Spinal cord (tissue), 10 donors: ENCODE data around the gene ANO1. TPM values are rescaled to one million over a fixed set of nuclear protein-coding genes. Genes with fewer than 3 reads are reported as not detected.

ENCODE experiments used
- DNase-seq, 6 donors: peaks; one replicate each; pipeline versions ENCODE4 v3.0.0 to v3.0.0-alpha.2; 2013 to 2015; ENCODE audit warnings: low spot score in 6 of 6, low read depth in 4 of 6
- H3K27ac ChIP-seq: one replicate; pipeline ENCODE4 v1.5.1; 2013; ENCODE audit warnings: low read depth, low read length, control low read depth
- H3K27me3 ChIP-seq: one replicate; pipeline ENCODE4 v1.6.1; 2013; ENCODE audit warnings: low read length; ENCODE audit not compliant: control insufficient read depth, insufficient read depth
- H3K36me3 ChIP-seq: one replicate; pipeline ENCODE4 v1.6.1; 2013; ENCODE audit warnings: low read length; ENCODE audit not compliant: control insufficient read depth, insufficient read depth
- H3K4me1 ChIP-seq: one replicate; pipeline ENCODE4 v1.6.1; 2013; ENCODE audit warnings: low read length; ENCODE audit not compliant: control insufficient read depth, insufficient read depth
- H3K4me3 ChIP-seq: one replicate; pipeline ENCODE4 v1.5.1; 2013; ENCODE audit warnings: low read depth, low read length, control low read depth
- H3K9me3 ChIP-seq: one replicate; pipeline ENCODE4 v1.6.1; 2013; ENCODE audit warnings: low read length; ENCODE audit not compliant: control insufficient read depth, insufficient read depth
- WGBS: methylation state at CpG from one replicate; pipeline ENCODE4 v1.1.5; 2013; ENCODE audit warnings: missing lambda C conversion rate; ENCODE audit not compliant: insufficient coverage; 5-methylcytosine and 5-hydroxymethylcytosine counted together
- polyA plus RNA-seq, 2 donors: library from polyadenylated mRNA; unstranded; fragments of 120-200 nt; gene quantifications; one replicate each; pipeline ENCODE4 v1.2.1, GENCODE V29; 2013; ENCODE audit not compliant: insufficient read length in 2 of 2
- total RNA-seq, 2 donors: library from RNA; depleted of rRNA in 1 of 2; stranded (reverse); fragments of 120-200 nt in 1 of 2; fragments of >200 nt in 1 of 2; gene quantifications; one replicate each; pipeline versions ENCODE4 v1.2.3 to v1.2.4, GENCODE V29; 2013 to 2014
- donor health status: healthy.

Gene ANO1
- total and polyA plus RNA-seq, 4 donors: 2.6 to 3.6 (median 2.8) TPM

DNA sequence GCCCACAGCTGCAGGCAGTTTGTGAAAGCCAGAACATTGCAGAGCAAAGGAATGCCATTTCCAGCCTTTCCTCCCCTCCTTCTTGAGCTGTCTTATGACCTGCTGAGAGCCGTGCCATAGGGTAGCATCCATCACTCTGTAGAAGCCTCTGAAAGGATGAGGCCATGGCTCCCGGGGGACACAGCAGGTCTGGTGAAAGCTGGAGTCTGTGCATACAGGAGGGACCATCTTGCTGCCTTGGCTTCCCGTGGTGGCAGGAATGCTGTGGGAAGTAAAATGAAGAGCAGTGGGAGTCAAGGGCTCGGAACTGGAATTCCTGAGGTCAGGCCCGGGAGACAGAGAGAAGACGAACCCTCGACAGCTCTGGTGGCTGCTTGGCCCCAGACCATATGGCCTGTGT is 30.9 kb downstream of the ANO1 start:
- Histone ChIP-seq H3K27ac (no peak overlapping the region), H3K9me3 (no peaks in the 10 kb centered on the region), H3K4me1 (peaks cover 66% of the 10 kb centered on the region), H3K36me3 (no peaks in the 10 kb centered on the region), H3K27me3 (peaks cover 5% of the 10 kb centered on the region), H3K4me3 (no peak overlapping the region)
- WGBS: 37% methylated on average over 7 of the region's 7 CpGs
- peak in 2 of 6 donors; percentile 39 to 60 for DNase-seq

GRCh38 chr11:70109903-70110302 is 31.8 kb downstream of the ANO1 start:
- WGBS: 84% methylated on average over 4 of the region's 6 CpGs
- Histone ChIP-seq H3K9me3 (no peaks in the 10 kb centered on the region), H3K27ac (no peak overlapping the region), H3K36me3 (no peaks in the 10 kb centered on the region), H3K4me3 (no peak overlapping the region), H3K4me1 (peaks cover 59% of the 10 kb centered on the region), H3K27me3 (peaks cover 5% of the 10 kb centered on the region)
- DNase-seq: no peak

GRCh38 chr11:70110538-70111055 is 32.5 kb downstream of the ANO1 start:
- Histone ChIP-seq H3K4me1 (peaks cover 53% of the 10 kb centered on the region), H3K9me3 (no peaks in the 10 kb centered on the region), H3K4me3 (no peak overlapping the region), H3K27me3 (peaks cover 5% of the 10 kb centered on the region), H3K36me3 (no peaks in the 10 kb centered on the region), H3K27ac (no peak overlapping the region)
- WGBS: 70% methylated on average over 12 of the region's 17 CpGs
- no peak for DNase-seq

DNA sequence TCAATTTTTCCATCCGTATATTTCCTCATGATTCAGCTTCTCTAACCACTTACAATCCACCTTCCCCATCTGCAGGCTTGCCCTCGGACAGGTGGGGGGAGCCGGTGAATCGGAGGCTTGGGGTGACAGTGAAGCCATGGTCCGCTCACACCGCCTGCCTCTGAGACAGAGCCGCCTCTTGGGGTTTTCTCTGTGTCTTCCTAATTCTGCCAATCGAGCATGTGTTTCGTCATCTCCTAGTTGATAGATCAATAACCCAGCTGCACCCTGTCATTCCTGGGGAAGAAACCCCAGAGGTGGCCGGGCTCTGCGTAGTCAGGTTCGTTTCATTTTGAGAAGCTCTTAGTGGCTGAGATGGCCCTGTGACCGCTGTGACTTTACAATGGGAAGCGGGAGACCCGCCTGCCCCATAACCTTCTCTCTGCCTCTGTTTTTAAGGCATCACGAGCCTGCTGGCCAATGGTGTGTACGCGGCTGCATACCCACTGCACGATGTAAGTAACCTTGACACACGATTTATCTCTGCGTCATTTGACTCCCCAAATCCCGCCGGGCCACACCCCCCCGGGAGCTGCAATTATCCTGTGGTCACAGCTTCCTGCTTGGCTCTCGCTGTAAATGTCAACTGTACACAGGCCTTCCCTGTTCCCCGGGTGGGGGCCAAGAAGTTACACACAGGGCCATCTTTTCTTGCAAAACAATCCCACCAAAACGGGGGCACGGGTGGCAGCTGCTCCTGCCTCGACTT is 33.3 kb downstream of the ANO1 start:
- H3K9me3 ChIP-seq: no peaks in the 10 kb centered on the region
- DNase-seq: peak in 1 of 6 donors; percentile 32
- H3K27me3 ChIP-seq: peaks cover 3% of the 10 kb centered on the region
- peak overlapping the region; percentile 64 for H3K27ac ChIP-seq
- peaks cover 45% of the 10 kb centered on the region for H3K4me1 ChIP-seq
- H3K4me3 ChIP-seq: no peak overlapping the region
- H3K36me3 ChIP-seq: no peaks in the 10 kb centered on the region
- 38% methylated on average over 26 of the region's 29 CpGs for WGBS

DNA sequence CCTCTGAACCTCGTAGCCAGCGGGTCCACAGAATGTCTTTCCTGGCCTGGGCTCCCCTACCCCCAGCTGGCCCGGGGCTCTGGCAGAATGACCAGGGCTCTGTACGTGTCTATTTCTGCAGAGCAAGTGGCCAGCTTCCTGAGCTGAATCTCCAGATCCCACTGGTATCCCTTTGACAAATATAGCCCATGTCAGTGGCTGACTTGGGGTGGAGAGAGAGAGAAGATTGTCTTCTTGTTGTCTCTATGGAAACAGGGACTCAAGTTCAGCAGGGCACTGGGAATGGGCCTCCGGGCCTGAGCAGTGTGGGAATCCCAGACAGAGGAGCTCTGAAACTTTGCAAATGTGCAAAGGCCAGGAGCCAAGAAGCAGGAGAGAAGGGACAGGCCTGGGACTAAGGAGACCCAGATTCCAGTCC is 33.9 kb downstream of the ANO1 start:
- Histone ChIP-seq H3K4me1 (peaks cover 42% of the 10 kb centered on the region), H3K4me3 (no peak overlapping the region), H3K9me3 (no peaks in the 10 kb centered on the region), H3K36me3 (no peaks in the 10 kb centered on the region), H3K27me3 (peaks cover 2% of the 10 kb centered on the region), H3K27ac (peak overlapping the region; percentile 64)
- DNase-seq: peak in 2 of 6 donors; percentile 45 to 46
- WGBS: 21% methylated on average over 5 of the region's 5 CpGs

DNA sequence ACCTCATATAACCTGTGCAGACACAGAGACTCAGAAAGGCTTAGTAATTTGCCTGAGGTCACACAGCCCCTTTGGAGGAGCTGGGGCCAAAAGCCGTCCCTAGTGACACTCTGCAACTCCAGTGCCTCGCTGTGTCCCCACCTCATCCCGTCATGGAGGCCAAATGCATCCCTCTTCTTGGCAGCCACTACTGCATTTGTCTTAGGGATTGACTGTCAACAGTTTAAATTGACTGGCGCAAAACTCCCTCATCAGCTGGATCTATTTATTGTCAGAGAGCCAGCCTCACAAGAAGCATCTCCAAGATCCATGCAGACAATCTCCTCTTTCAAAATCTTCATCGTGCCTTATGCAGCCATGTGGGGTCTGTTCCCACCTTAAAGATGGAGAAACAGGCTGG is 35.7 kb downstream of the ANO1 start:
- Histone ChIP-seq H3K4me1 (peaks cover 29% of the 10 kb centered on the region), H3K27me3 (no peaks in the 10 kb centered on the region), H3K4me3 (no peak overlapping the region), H3K36me3 (no peaks in the 10 kb centered on the region), H3K27ac (no peak overlapping the region), H3K9me3 (no peaks in the 10 kb centered on the region)
- no peak for DNase-seq
- 82% methylated on average over 5 of the region's 5 CpGs for WGBS

DNA sequence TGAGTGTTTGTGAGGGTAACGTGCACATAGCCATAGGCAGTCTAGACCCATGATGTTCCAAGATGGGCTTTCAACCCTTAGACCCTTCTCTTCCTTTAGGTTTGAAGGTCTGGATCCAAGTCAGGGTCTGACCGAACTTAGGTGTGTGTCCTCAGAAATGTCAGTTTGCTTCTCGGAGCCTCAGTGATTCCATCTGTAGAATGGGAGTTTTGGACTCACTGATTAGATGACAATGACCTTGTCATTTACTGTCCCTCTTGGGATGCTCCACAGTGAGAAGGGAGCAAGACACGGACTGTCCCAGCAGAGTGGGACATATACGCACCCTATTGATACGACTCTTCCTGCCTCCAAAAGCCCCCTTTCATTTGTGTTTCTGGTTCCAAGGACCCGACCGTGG is 37.7 kb downstream of the ANO1 start:
- DNase-seq: no peak
- H3K4me1 ChIP-seq: peaks cover 27% of the 10 kb centered on the region
- no peaks in the 10 kb centered on the region for H3K27me3 ChIP-seq
- 87% methylated on average over 6 of the region's 8 CpGs for WGBS
- H3K9me3 ChIP-seq: no peaks in the 10 kb centered on the region
- H3K4me3 ChIP-seq: no peak overlapping the region
- H3K36me3 ChIP-seq: no peaks in the 10 kb centered on the region
- no peak overlapping the region for H3K27ac ChIP-seq

DNA sequence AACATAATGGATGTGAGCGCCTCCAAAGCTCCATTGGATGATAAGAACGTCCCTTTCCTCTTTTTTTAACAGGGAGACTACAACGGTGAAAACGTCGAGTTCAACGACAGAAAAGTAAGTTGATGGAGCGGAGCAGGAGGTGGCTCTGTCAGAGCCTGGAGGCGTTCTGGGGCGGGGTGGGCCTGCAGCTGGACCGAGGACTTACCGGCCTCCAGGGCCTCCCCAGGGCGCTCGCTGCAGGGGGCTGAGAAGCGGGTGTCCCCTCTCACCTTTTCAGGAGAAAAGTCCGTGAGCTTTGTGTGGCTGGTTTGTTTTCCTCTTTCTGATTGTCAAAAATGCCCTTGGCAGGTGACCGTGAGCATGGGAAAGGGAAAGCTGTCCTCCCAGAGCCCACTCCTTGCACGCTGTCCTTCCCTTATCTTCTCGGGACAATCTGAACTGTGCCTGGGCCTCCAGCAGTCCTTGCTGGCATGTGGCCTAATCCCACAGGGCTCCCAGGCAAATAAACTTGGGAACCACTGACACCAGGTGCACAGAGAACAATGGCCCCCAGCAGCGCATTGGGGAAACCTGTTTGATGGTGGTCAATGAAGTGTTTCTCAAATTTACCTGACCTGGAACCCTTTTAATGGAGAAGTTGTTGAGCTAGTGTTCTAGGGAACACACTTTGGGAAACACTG is 38.4 kb downstream of the ANO1 start:
- DNase-seq: no peak
- H3K4me1 ChIP-seq: peaks cover 21% of the 10 kb centered on the region
- 86% methylated on average over 15 of the region's 19 CpGs for WGBS
- H3K4me3 ChIP-seq: no peak overlapping the region
- H3K9me3 ChIP-seq: no peaks in the 10 kb centered on the region
- H3K27ac ChIP-seq: no peak overlapping the region
- H3K36me3 ChIP-seq: no peaks in the 10 kb centered on the region
- no peaks in the 10 kb centered on the region for H3K27me3 ChIP-seq

DNA sequence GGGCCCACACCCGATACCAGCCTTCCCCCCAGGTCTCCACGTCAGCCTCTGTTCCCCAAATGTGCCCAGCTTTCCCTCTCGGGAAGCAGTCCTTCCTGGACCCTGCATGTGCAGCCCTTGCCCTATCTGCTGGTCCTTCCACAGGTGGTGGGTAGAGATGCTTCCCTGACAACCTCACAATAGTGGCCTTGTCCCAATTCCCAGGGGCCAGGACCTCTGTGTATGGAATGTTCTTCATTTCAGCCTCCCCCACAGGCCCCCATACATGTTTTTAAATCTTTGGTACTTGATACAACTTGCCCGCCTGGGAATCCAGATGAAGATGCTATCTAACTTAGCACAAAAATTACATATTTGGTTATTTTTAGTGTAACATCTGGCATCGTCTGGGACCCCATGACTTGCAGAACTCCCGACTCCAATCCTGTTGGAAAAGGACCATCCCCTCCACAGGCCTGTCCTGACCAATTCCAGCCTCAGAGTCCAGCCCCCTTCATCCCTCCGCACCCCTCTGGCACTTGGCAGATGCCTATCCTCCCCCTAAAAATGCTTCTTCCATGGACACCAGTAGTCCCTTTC is 39.5 kb downstream of the ANO1 start:
- WGBS: 89% methylated on average over 5 of the region's 7 CpGs
- Histone ChIP-seq H3K27ac (no peak overlapping the region), H3K4me1 (peaks cover 10% of the 10 kb centered on the region)

More for the DNA sequence above, 39.5 kb downstream of the ANO1 start:
- DNase-seq: no peak
- Histone ChIP-seq H3K9me3 (no peaks in the 10 kb centered on the region), H3K4me3 (no peak overlapping the region), H3K36me3 (no peaks in the 10 kb centered on the region), H3K27me3 (no peaks in the 10 kb centered on the region)
